ENCODE data around the gene CRADD.

- TF ChIP-seq CTCF (IDR thresholded peaks at IDR 0.05) (no peak), POLR2A (IDR thresholded peaks at IDR 0.05) (no peak)
Measured at GRCh38 chr12:93805736-93806141, 128.6 kb downstream of the CRADD start.
